Measurements from ENCODE around the gene LGR4. TPM values are rescaled to one million over a fixed set of nuclear protein-coding genes. Genes with fewer than 3 reads are reported as not detected.

Gene LGR4
- total RNA-seq, 1 experiment from 2014 or later, result 99.2 TPM

DNA sequence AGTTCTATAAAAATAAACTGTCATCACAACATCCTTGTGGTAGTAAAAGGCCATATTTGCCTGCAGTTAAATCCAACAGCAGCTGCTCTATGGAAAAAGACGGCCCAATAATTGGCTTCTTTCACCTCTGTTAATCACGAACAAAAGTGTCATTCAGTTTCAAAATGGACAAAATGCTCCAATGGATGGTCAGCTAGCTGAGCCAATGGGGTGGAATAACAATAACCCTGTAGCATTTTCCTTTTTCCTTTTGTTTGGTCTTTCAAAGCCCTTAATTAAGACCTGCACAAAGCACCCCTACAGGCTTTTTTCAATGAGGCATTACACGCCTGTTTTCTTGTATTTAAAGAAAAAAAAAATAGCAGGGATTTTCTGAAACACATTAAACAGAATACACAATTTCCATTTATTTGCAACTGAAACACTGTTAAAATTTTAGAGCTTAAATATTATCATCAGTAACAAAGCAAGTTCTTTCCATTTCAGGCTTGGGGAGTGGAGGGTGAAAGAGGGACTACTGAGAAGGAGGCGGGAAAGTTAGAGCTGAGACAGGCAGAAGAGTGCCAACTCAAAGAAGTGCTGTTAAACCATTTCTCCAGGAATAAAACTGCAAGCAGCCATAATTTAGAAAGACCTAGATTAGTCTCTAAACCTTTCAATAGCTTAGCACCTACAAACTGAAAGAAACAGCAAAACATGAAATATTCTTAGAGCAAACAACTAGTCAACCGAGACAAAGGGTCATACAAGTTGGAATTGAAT is 28.7 kb downstream of the LGR4 start:
- Histone ChIP-seq H2BK20ac (ENCODE audit: low read depth, low read length, poor library complexity, severe bottlenecking) (no peak overlapping the region), H3K9ac (ENCODE audit: extremely low read depth, insufficient read length, low read length) (no peak overlapping the region), H3K4me1 (ENCODE audit: insufficient read depth, low read length) (peaks cover 25% of the 10 kb centered on the region), H3K27ac (ENCODE audit: insufficient read length, low read depth, low read length) (peak overlapping the region; percentile 82), H3K9me3 (ENCODE audit: control insufficient read depth, low read depth, low read length) (no peaks in the 10 kb centered on the region), H3K79me2 (ENCODE audit: insufficient read depth, low read length) (peaks cover 15% of the 10 kb centered on the region; the same call in 1 of the 2 replicates), H2AFZ (ENCODE audit: low read length) (no peak overlapping the region), H3K23ac (ENCODE audit: insufficient read length, low read depth, low read length) (no peak overlapping the region), H2BK120ac (ENCODE audit: low read depth, low read length, poor library complexity, severe bottlenecking) (no peak overlapping the region), H3K23me2 (ENCODE audit: insufficient read length, low read depth, low read length, poor library complexity, severe bottlenecking) (peaks cover 3% of the 10 kb centered on the region), H4K20me1 (ENCODE audit: control insufficient read depth, insufficient read depth, insufficient read length) (no peaks in the 10 kb centered on the region), H3K56ac (ENCODE audit: insufficient read length, low read depth, low read length) (no peak overlapping the region), H4K8ac (replicated peaks; ENCODE audit: insufficient read length, low read depth, low read length) (no peak overlapping the region), H4K5ac (ENCODE audit: insufficient read length, low read depth, low read length) (no peak overlapping the region), H2AK5ac (ENCODE audit: insufficient read length, low read length) (no peak overlapping the region), H4K91ac (ENCODE audit: insufficient read length, low read depth, low read length) (no peak overlapping the region), H3K14ac (ENCODE audit: insufficient read depth, low read length) (no peak overlapping the region), H3K18ac (ENCODE audit: insufficient read length, low read depth, low read length) (no peak overlapping the region), H3K79me1 (ENCODE audit: insufficient read depth, low read depth, low read length, poor library complexity, severe bottlenecking) (peaks cover 4% of the 10 kb centered on the region), H3T11ph (ENCODE audit: low read length) (no peak overlapping the region), H3K27me3 (ENCODE audit: insufficient read depth, low read length) (no peaks in the 10 kb centered on the region), H2BK15ac (ENCODE audit: low read depth, low read length) (no peak overlapping the region), H2BK12ac (ENCODE audit: insufficient read length, low read depth, low read length) (no peak overlapping the region), H3K4me2 (ENCODE audit: insufficient read depth, insufficient read length, low read length) (peak overlapping the region; percentile 53), H3K4ac (ENCODE audit: low read depth, low read length) (no peak overlapping the region), H2BK5ac (ENCODE audit: insufficient read length, low read length) (no peak overlapping the region)
- H3K4me3 Mint-ChIP-seq, result peak overlapping the region; percentile 41 to 70; a peak in 4 of 5 replicates
- TF ChIP-seq, protein P1, sequence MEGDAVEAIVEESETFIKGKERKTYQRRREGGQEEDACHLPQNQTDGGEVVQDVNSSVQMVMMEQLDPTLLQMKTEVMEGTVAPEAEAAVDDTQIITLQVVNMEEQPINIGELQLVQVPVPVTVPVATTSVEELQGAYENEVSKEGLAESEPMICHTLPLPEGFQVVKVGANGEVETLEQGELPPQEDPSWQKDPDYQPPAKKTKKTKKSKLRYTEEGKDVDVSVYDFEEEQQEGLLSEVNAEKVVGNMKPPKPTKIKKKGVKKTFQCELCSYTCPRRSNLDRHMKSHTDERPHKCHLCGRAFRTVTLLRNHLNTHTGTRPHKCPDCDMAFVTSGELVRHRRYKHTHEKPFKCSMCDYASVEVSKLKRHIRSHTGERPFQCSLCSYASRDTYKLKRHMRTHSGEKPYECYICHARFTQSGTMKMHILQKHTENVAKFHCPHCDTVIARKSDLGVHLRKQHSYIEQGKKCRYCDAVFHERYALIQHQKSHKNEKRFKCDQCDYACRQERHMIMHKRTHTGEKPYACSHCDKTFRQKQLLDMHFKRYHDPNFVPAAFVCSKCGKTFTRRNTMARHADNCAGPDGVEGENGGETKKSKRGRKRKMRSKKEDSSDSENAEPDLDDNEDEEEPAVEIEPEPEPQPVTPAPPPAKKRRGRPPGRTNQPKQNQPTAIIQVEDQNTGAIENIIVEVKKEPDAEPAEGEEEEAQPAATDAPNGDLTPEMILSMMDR (conservative IDR thresholded peaks at IDR 0.05), result no peak
- DNase-seq, result no peak
- peaks cover 0 to 16% (median 13%) of the 10 kb centered on the region in 3 experiments; a peak in 4 of 7 replicates for H3K36me3 Mint-ChIP-seq (ENCODE audit: insufficient read depth in 1 of 3, low read depth in 3 of 3)
- peaks cover 67 to 71% of the 10 kb centered on the region in 2 experiments for H3K4me1 Mint-ChIP-seq
- no CpG with 5 or more reads among the region's 5 CpGs for WGBS (ENCODE audit: extremely low coverage, insufficient read length, low lambda C conversion rate)
- no peaks in the 10 kb centered on the region for H3K9me3 Mint-ChIP-seq
- H3K27me3 Mint-ChIP-seq (ENCODE audit: low read depth), result no peaks in the 10 kb centered on the region
- H3K27ac Mint-ChIP-seq, result peak overlapping the region; percentile 22 to 98 (median 89)

All from H9 (cell line).